Loucy (cell line): ENCODE measurements around the gene FOSL1.

Source experiments
- H2AFZ ChIP-seq: fragments of 200-600 bp; sonication (generic); 2 replicates; pipeline ENCODE4 v1.6.0; 2016; ENCODE audit warnings: antibody characterized with exemption, mild to moderate bottlenecking, low read length, moderate library complexity
- H3F3A ChIP-seq: fragments of 200-600 bp; 2 replicates; pipeline ENCODE4 v1.6.0; 2016; ENCODE audit warnings: antibody characterized with exemption, low read depth, mild to moderate bottlenecking
- H3K27me3 ChIP-seq: fragments of 200-600 bp; sonication (generic); 2 replicates; pipeline ENCODE4 v1.6.1; 2014; ENCODE audit warnings: low read length, mild to moderate bottlenecking; ENCODE audit not compliant: insufficient read depth, poor library complexity, severe bottlenecking
- H3K36me3 ChIP-seq: fragments of 200-600 bp; sonication (generic); 2 replicates; pipeline ENCODE4 v1.6.1; 2016; ENCODE audit warnings: low read length; ENCODE audit not compliant: insufficient read depth
- H3K4me1 ChIP-seq: fragments of 200-600 bp; sonication (generic); 2 replicates; pipeline ENCODE4 v1.5.1; 2014; ENCODE audit warnings: low read length, mild to moderate bottlenecking; ENCODE audit not compliant: insufficient read depth, poor library complexity, severe bottlenecking
- H3K4me2 ChIP-seq: fragments of 200-600 bp; sonication (generic); 2 replicates; pipeline ENCODE4 v1.6.0; 2014; ENCODE audit warnings: antibody characterized with exemption, low read length, low read depth, mild to moderate bottlenecking; ENCODE audit not compliant: poor library complexity, severe bottlenecking
- H3K4me3 ChIP-seq: fragments of 200-600 bp; sonication (generic); 2 replicates; pipeline ENCODE4 v1.5.1; 2014; ENCODE audit warnings: low read length, mild to moderate bottlenecking, mixed read lengths; ENCODE audit not compliant: poor library complexity, severe bottlenecking
- H3K79me2 ChIP-seq: fragments of 200-600 bp; sonication (generic); 2 replicates; pipeline ENCODE4 v1.6.1; 2014; ENCODE audit warnings: low read length; ENCODE audit not compliant: insufficient read depth
- H3K9ac ChIP-seq: fragments of 200-600 bp; sonication (generic); 2 replicates; pipeline ENCODE4 v1.6.0; 2014; ENCODE audit warnings: mild to moderate bottlenecking, low read depth, low read length, moderate library complexity; ENCODE audit not compliant: poor library complexity, severe bottlenecking
- H3K9me2 ChIP-seq: fragments of 200-600 bp; sonication (generic); replicated peaks from 2 replicates; pipeline ENCODE4 v1.6.1; 2016; ENCODE audit warnings: low read depth, low read length, mixed read lengths
- H3K9me3 ChIP-seq: fragments of 200-600 bp; sonication (generic); 2 replicates; pipeline ENCODE4 v1.6.1; 2014; ENCODE audit warnings: mild to moderate bottlenecking, antibody characterized with exemption, low read length, low read depth; ENCODE audit not compliant: insufficient read depth
- H4K20me1 ChIP-seq: fragments of 200-600 bp; sonication (generic); 2 replicates; pipeline ENCODE4 v1.6.0; 2014; ENCODE audit warnings: antibody characterized with exemption, low read length, mild to moderate bottlenecking; ENCODE audit not compliant: insufficient read depth, poor library complexity, severe bottlenecking
- EZH2phosphoT487 ChIP-seq: fragments of 200-600 bp; IDR thresholded peaks from 2 replicates; pipeline ENCODE4 v1.6.1; 2018; ENCODE audit warnings: antibody characterized with exemption, mild to moderate bottlenecking, moderate library complexity, borderline replicate concordance
- TF ChIP-seq, protein P1 (sequence below): fragments of 200-600 bp; sonication (generic); conservative IDR thresholded peaks from 2 replicates; pipeline ENCODE4 v1.5.1; 2014; ENCODE audit warnings: mild to moderate bottlenecking, antibody characterized with exemption, low read length

FOSL1 gene

DNA sequence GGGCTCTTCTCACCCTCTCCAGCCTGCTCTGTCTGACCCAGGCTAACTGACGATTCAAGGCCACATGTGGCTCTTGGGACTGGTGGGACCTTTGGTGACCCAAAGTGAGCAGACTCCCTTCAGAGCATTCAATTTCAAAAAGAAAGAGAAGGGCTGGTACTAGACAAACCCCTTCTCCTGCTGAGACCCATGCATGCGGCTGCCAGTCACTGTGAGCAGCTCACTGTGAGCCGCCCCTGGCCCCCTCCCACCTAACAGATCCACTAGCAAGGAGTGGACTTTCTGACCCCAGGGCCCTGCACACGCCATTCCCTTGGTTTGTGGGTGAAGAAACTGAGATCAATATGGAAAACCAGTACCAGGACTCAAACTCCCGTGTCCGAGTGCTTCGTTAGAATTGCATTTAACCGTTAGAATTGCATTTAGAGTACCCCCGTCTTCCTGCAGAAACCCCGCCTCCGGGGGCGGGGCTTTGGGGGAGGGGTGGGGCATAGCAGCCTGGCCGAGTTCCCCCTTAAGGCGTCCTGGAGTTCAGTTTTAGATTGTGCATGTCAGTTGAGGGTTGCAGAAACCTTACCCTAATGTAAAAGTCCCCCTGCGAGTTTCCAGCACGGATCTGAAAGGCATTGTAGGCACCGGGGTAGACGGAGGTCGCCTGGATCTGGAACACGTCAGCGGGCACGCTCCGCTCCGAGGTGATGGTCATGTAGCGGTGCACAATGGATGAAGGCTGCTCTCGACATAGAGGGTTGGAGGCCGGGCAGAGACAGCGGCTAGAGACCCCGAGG lies 32.7 kb downstream of the FOSL1 start:
- peaks cover 25% of the 10 kb centered on the region; the same call in 1 of the 2 replicates for H3K36me3 ChIP-seq
- no peak overlapping the region for H3K9ac ChIP-seq
- no peak overlapping the region for H3K4me3 ChIP-seq
- no peak overlapping the region for H3K4me2 ChIP-seq
- H3K9me2 ChIP-seq = no peaks in the 10 kb centered on the region
- TF ChIP-seq EZH2phosphoT487 = no peak
- TF ChIP-seq, protein P1, sequence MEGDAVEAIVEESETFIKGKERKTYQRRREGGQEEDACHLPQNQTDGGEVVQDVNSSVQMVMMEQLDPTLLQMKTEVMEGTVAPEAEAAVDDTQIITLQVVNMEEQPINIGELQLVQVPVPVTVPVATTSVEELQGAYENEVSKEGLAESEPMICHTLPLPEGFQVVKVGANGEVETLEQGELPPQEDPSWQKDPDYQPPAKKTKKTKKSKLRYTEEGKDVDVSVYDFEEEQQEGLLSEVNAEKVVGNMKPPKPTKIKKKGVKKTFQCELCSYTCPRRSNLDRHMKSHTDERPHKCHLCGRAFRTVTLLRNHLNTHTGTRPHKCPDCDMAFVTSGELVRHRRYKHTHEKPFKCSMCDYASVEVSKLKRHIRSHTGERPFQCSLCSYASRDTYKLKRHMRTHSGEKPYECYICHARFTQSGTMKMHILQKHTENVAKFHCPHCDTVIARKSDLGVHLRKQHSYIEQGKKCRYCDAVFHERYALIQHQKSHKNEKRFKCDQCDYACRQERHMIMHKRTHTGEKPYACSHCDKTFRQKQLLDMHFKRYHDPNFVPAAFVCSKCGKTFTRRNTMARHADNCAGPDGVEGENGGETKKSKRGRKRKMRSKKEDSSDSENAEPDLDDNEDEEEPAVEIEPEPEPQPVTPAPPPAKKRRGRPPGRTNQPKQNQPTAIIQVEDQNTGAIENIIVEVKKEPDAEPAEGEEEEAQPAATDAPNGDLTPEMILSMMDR = no peak
- no peaks in the 10 kb centered on the region for H3K27me3 ChIP-seq
- H3K4me1 ChIP-seq = peaks cover 29% of the 10 kb centered on the region
- no peak overlapping the region for H2AFZ ChIP-seq
- peaks cover 28% of the 10 kb centered on the region for H3K79me2 ChIP-seq
- peaks cover 9% of the 10 kb centered on the region for H4K20me1 ChIP-seq
- no peaks in the 10 kb centered on the region for H3F3A ChIP-seq
- no peaks in the 10 kb centered on the region for H3K9me3 ChIP-seq

DNA sequence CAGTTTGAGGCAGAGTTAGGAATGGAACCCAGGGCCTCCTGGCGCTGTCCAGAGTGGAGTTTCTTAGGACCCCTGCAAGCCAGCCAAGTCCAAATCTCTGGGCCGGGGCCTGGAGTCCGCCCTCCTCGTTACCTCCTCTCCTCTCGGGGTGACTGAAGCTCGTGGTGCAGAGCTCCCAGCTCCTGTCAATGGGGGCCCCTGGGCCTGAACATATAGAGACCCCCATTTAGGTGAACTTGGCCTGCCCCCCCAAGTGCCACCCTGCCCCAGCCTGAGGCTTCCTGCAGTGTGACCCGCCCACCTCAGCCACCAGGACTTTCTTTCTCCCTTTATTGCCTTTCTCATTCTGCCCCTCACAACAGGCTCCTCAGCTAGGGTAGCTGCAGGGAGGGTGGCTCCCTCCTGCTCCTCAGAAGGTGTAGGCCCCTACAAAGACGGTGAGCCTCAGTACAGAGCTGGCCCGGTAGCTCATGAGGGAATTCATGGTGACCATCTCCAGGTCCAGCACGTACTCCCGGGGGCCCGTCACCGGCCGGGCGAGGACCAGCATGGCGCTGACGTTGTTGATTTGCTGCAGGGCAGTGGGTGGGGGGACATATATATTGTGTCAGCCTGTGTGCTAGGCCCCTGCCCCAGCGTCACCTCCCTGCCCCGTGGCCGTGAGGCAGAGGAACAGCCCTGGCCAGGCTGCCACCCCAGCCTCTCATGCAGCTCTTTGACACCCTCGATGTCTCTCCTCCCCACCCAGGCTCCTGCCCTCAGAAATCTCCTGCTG lies 33.5 kb downstream of the FOSL1 start:
- H3K9me2 ChIP-seq = no peaks in the 10 kb centered on the region
- TF ChIP-seq, protein P1 = no peak
- TF ChIP-seq EZH2phosphoT487 = no peak
- H3F3A ChIP-seq = no peaks in the 10 kb centered on the region
- H3K4me2 ChIP-seq = no peak overlapping the region
- H3K9ac ChIP-seq = no peak overlapping the region
- H3K4me1 ChIP-seq = peaks cover 32% of the 10 kb centered on the region
- H4K20me1 ChIP-seq = peaks cover 17% of the 10 kb centered on the region
- peaks cover 36% of the 10 kb centered on the region for H3K79me2 ChIP-seq
- H3K36me3 ChIP-seq = peaks cover 25% of the 10 kb centered on the region; the same call in 1 of the 2 replicates
- H3K27me3 ChIP-seq = no peaks in the 10 kb centered on the region
- no peak overlapping the region for H2AFZ ChIP-seq
- no peak overlapping the region for H3K4me3 ChIP-seq
- no peaks in the 10 kb centered on the region for H3K9me3 ChIP-seq

DNA sequence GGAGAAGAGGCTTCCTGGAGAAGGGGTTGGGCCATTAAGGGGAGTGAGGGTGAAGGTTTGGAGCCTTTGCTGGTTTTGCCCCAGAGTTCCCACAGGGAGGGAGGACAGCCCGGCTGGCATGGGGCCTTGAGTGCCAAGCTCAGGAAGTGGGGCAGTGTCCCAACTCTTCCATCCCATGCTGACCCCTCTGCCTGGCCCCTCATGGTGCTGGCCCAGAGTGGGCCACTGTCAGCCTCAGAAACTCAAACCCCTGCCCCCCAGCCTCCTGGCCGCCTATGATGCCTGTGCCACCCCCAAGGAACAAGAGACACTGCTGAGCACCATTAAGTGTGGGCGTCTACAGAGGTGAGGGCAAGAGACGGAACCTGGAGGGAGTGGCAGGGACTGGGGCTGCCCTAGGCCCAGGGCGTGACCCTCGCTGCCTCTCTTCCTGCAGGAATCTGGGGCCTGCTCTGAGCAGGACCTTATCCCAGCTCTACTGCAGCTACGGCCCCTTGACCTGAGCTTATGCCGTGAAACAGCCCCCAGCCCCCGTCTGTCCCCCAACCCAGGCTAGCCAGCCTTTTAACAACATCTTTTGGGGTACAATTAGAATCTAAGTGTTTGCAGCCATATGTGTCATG lies 34.5 kb downstream of the FOSL1 start:
- Histone ChIP-seq H3K27me3 (peaks cover 5% of the 10 kb centered on the region), H3K36me3 (peaks cover 25% of the 10 kb centered on the region; the same call in 1 of the 2 replicates), H3K4me1 (peaks cover 27% of the 10 kb centered on the region), H3K4me3 (no peak overlapping the region), H3K9ac (no peak overlapping the region), H3K9me3 (no peaks in the 10 kb centered on the region), H3F3A (no peaks in the 10 kb centered on the region), H3K9me2 (no peaks in the 10 kb centered on the region), H3K4me2 (no peak overlapping the region), H3K79me2 (peaks cover 46% of the 10 kb centered on the region), H4K20me1 (peaks cover 23% of the 10 kb centered on the region), H2AFZ (no peak overlapping the region)
- TF ChIP-seq EZH2phosphoT487 = no peak
- TF ChIP-seq, protein P1 = no peak
